HG03460 (cell line): ENCODE measurements around the gene GALR1.
"Not testable (repeated sequence)": the region's sequence is repeated elsewhere in the genome, so short reads cannot be mapped to it uniquely, and the experiment has no call there.

Experiments
- ATAC-seq: cut with Tn5 transposase; IDR thresholded peaks from one replicate; pipeline ENCODE4 v1.9.1; 2021; ENCODE audit not compliant: unreplicated experiment

The GALR1 gene

GRCh38 chr18:77250501-77250925 is 865 bp downstream of the GALR1 start:
- ATAC-seq = no peak

GRCh38 chr18:77250926-77251729 is 1.5 kb downstream of the GALR1 start:
- no peak for ATAC-seq

DNA sequence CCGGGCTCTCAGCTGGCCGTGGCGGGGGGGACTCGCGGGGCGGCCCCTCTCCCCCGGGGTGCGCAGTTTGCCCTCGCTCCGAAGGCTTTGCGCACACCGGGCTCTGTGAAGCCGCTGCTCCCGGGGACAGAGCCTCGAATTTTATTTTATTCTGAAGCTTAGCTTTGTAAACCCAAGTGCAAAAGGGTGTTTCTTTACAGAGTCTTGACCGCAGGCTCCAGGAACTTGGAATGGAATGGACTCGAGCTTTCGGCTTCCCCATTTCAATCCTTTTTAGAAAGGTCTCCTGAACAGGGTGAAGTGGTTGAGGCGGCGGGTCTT is 2.0 kb downstream of the GALR1 start:
- ATAC-seq = no peak

DNA sequence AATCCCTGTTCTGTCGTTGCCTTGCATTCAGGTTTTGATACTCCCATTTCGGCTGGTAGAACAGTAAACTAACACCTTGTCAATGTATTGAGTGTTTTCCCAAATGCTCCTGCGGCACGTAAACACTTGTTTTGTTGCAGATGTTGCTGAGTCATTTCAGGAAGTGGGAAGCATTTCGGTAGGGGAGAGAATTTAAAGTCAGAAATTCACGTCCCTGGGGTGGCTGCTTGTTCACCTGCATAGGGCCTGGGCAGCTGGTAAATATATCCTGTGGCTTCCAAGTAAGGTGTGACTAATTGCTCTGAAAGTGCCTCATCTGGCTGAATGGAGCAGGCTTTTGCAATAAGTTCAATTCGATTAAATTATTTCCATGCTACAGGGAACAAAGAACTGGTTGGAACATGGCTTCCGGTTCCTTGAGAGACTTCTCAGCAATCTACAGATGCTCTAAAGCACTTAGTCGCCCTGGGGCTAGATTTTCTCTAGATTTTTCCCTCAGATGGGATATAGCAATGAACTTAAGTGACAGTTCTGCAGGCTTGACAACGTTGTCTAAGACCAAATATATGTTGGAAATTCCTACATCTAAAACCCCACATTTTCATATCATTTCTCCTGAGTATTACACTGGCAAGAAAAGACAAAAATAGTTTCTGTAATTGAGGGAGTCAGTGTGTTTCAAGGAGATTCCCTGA is 5.2 kb downstream of the GALR1 start:
- ATAC-seq = no peak

- ATAC-seq = no peak
Measured at GRCh38 chr18:77255426-77256105, 5.9 kb downstream of the GALR1 start.

DNA sequence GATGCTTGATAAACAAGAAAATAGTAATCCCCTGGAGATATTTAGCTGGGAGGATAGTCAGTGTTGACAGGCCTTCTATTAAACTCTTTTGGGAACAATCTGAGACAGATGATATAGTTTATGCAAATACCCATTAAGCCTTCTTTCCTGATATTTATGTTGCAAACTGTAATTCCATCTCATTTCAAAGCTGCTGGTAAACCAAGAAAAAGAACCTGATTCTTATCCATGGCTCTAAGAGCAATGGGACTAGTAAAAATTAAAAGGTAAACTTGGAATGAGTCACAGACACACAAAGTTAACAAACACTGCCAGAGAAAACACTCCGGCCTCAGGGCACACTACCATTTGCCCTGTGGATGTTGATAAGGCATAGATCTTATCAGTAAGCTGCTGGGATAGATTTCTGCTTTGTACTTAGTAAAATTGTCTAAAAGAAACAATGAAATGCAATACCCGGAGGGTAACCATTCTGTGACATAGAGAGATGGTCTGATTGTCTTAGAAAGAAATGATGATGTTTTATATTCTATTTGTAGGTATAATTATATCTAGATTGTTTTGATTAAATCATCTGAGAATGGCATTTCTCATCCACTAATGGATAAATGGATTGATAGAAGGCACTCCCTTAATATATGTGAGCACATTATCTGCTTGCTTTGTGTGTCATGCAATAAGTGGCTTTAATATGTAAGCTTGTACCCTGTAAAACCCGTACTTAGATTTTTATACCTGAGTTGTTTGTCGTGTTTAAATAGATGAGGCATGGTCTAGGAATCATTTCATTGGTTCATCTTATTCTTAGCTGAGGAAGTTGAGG is 13.2 kb downstream of the GALR1 start:
- ATAC-seq = no peak

GRCh38 chr18:77263466-77263763 is 13.8 kb downstream of the GALR1 start:
- no peak for ATAC-seq

- ATAC-seq = no peak
Measured at GRCh38 chr18:77267969-77268368, 18.3 kb downstream of the GALR1 start.

DNA sequence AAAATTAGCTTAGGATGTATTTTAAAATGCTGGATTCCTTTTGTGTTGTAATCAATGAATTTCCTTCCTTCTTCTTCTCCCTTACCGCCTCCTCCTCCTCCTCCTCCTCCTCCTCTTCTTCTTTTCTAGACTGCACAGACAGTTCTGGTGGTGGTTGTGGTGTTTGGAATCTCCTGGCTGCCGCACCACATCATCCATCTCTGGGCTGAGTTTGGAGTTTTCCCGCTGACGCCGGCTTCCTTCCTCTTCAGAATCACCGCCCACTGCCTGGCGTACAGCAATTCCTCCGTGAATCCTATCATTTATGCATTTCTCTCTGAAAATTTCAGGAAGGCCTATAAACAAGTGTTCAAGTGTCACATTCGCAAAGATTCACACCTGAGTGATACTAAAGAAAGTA is 18.8 kb downstream of the GALR1 start:
- no peak for ATAC-seq

- no peak for ATAC-seq
Measured at GRCh38 chr18:77271576-77272481, 22.2 kb downstream of the GALR1 start.

DNA sequence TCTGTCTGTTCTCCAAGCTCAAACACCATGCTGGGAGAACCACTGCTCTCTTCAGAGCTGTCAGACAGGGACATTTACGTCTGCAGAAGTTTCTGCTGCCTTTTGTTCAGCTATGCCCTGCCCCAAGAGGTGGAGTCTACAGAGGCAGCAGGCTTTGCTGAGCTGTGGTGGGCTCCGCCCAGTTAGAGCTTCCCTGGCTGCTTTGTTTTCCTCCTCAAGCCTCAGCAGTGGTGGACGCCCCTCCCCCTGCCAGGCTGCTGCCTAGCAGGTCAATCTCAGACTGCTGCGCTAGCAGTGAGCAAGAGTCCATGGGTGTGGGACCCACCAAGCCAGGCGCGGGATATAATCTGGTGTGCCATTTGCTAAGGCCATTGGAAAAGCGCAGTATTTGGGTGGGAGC is 41.2 kb downstream of the GALR1 start:
- not testable (repeated sequence) for ATAC-seq

- no peak for ATAC-seq
Measured at GRCh38 chr18:77298172-77298571, 48.5 kb downstream of the GALR1 start.

GRCh38 chr18:77299706-77300105 is 50.1 kb downstream of the GALR1 start:
- ATAC-seq = no peak

DNA sequence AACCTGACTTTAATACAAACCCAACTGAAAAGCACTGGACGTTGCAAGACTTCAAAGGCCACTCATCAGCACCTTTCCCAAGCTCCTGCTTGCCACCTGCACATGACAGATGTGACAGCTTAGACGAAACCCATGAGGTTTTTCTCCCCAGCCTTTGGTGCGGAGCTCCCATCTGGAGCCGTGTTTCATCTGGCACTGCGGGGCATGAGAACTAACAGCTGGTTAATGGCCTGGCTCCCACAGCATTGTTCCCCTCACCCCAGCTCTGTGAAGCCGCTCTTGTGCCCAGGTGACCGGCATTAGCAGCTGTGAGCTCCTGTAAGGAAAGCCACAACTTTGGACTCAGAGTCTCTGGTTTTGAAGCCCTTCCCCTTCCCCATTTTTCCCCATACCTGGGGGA is 50.9 kb downstream of the GALR1 start:
- no peak for ATAC-seq

- ATAC-seq = no peak
Measured at GRCh38 chr18:77304268-77304667, 54.6 kb downstream of the GALR1 start.

DNA sequence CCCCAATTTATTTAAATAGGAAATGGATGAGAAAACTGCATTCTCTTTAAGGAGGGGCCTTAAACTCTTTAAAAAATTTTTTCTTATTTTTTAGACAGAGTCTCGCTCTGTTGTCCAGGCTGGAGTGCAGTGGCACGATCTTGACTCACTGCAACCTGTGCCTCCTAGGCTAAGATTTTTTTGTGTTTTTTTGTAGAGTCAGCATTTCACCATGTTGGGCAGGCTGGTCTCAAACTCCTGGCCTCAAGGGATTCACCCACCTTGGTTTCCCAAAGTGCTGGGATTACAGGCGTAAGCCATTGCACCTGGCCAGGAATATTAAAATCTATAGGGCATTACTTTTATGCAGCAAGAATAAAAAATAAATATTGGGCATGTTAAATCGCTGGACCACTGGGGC is 56.0 kb downstream of the GALR1 start:
- no peak for ATAC-seq

- no peak for ATAC-seq
Measured at GRCh38 chr18:77308216-77308615, 58.6 kb downstream of the GALR1 start.

DNA sequence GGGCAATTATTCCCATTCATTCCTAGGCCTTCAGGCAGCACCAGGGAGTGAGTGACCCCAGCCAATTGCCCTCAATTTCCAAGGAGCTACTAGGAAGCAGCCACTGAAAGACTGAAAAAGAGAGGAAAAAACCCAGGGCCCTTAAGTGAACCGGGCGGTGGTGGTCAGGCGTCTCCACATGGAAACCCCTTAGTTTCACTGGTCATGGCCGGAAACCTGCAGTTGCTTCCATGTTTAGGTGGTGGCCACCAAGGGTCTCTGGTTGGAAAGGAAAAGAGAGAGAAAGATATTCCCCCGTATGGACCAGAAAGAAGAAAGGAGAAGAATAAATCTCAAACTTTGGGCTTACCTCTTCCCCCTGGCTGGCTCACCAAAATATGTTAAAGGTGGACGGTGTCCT is 64.9 kb downstream of the GALR1 start:
- ATAC-seq = no peak

- no peak for ATAC-seq
Measured at GRCh38 chr18:77314952-77315351, 65.3 kb downstream of the GALR1 start.

DNA sequence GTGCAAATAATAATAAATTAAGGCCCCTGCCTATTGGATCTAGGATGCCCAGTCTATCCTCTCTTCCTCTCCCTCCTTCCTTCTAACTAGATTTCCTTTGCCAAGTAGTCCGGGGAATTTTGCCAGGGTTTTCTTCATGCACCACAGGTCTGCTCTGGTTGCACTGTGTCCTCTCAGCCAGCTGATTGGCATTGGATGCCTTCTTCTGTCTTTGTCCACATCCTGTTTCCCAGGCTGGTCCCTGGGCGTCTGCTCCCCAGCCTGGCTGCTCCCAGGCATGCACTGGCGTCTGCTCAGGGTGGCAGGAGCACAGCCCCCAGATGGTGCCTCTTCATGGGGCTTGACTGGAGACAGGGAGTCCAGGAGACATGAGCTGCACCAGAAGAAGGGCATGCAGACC is 66.4 kb downstream of the GALR1 start:
- no peak for ATAC-seq
